ENCODE results near the gene ACOT7. TPM values are rescaled to one million over a fixed set of nuclear protein-coding genes. Genes with fewer than 3 reads are reported as not detected.

Gene ACOT7
- total and polyA plus RNA-seq, 2 donors (not counting 1 experiment from before 2014, with no cell fraction given) = 4.2 to 4.6 TPM

DNA sequence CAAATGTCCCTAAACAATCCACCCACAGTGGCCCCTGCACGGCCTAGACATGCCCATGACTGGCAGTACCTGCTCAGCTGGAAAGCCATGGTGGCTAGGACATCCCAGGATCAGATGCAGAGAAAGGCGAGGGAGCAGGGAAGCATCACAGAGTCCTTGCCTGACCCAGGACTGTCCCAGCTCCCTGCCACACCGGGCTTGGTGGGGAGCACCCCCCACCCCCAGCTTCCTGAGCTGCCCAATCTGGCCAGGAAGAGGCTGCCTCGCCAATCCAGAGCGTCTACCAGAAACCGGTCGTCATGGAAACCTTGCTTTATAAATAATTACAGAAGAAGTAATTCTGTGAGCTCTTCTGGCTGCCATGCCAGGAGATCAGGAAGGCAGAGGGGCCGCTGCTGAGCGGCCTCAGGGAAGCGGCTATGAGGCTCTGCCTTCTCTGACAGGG, 34.8 kb downstream of the ACOT7 start:
- DNase-seq (peak; percentile 47), ATAC-seq (ENCODE audit: low read depth) (peak; percentile 13)
- CTCF ChIA-PET = interaction anchor here (6.5 kb wide), 1 partner anchor 46 kb away, joined by 89 read pairs; no protein-coding TSS in a partner anchor
- Histone ChIP-seq H3K9ac (ENCODE audit: low read length) (no peak overlapping the region), H3K9me3 (ENCODE audit: control extremely low read depth in 1 of 3, control insufficient read depth in 2 of 3, insufficient read depth in 1 of 3, low read length in 2 of 3) (no peaks in the 10 kb centered on the region), H4K20me1 (ENCODE audit: control insufficient read depth, insufficient read depth, low read length, poor library complexity, severe bottlenecking) (no peaks in the 10 kb centered on the region), H3K4me1 (ENCODE audit: control insufficient read depth in 2 of 2, insufficient read depth in 2 of 2, low read length in 2 of 2) (peaks cover 21 to 30% of the 10 kb centered on the region in 2 donors), H3K36me3 (replicated peaks in 1 of 2; ENCODE audit: control extremely low read depth in 1 of 2, control insufficient read depth in 1 of 2, extremely low read depth in 1 of 2, insufficient read depth in 2 of 2, low read length in 1 of 2) (no peaks in the 10 kb centered on the region), H3K4me3 (ENCODE audit: control extremely low read depth in 1 of 5, extremely low read depth in 1 of 5, insufficient read depth in 1 of 5, low read depth in 2 of 5, low read length in 4 of 5) (no peak overlapping the region), H3K4me2 (replicated peaks; ENCODE audit: low read depth, low read length, poor library complexity, severe bottlenecking) (peak overlapping the region; percentile 67), H2AFZ (ENCODE audit: insufficient read depth, low read depth, low read length, poor library complexity, severe bottlenecking) (peak overlapping the region; percentile 68), H3K79me2 (ENCODE audit: control insufficient read depth, insufficient read depth, low read length) (no peaks in the 10 kb centered on the region), H3K27ac (ENCODE audit: low read length in 2 of 2) (peak overlapping the region; percentile 34 to 35), H3K27me3 (replicated peaks in 1 of 4; ENCODE audit: control extremely low read depth in 1 of 4, control insufficient read depth in 3 of 4, insufficient read depth in 4 of 4, low read length in 3 of 4) (no peaks in the 10 kb centered on the region)
- Mint-ChIP-seq H3K9me3 (ENCODE audit: insufficient read depth) (no peaks in the 10 kb centered on the region), H3K27ac (no peak overlapping the region), H3K4me1 (peaks cover 20% of the 10 kb centered on the region), H3K27me3 (no peaks in the 10 kb centered on the region), H3K4me3 (no peak overlapping the region)
- intact Hi-C loops (cut with micrococcal nuclease) = loop anchor here (5.0 kb wide), 1 partner anchor 34 kb away; the partner anchor contains the start of gene ACOT7
- 31% methylated on average over 7 of the region's 10 CpGs for WGBS (ENCODE audit: insufficient coverage)
- POLR2A ChIA-PET = no interaction called here
- TF ChIP-seq, protein P1, sequence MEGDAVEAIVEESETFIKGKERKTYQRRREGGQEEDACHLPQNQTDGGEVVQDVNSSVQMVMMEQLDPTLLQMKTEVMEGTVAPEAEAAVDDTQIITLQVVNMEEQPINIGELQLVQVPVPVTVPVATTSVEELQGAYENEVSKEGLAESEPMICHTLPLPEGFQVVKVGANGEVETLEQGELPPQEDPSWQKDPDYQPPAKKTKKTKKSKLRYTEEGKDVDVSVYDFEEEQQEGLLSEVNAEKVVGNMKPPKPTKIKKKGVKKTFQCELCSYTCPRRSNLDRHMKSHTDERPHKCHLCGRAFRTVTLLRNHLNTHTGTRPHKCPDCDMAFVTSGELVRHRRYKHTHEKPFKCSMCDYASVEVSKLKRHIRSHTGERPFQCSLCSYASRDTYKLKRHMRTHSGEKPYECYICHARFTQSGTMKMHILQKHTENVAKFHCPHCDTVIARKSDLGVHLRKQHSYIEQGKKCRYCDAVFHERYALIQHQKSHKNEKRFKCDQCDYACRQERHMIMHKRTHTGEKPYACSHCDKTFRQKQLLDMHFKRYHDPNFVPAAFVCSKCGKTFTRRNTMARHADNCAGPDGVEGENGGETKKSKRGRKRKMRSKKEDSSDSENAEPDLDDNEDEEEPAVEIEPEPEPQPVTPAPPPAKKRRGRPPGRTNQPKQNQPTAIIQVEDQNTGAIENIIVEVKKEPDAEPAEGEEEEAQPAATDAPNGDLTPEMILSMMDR (IDR thresholded peaks at IDR 0.05) = no peak

DNA sequence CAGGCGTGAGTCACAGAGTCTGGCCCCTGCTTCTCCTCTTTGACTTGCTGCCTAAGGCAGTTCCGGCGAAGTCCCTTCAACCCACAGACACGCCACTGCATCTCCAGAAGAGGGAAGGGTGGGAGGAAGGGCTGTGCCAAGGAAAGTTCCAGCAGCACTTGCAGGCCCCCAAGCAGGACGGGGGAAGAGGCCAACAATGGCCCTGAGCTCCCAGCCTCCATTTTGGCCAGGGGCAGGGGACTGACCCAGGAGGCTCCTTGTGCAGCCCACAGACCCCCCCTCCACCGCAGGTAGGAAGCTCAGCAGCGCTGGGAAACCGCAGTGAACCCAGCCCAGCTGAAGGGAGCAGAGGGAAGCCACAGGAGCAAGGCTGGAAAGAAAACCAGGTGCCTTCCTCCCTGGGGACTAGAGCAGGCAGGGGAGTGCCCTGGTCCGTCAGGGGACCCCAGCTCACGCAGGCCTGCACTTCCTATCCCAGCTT, 35.4 kb downstream of the ACOT7 start:
- ATAC-seq (ENCODE audit: low read depth) (no peak), DNase-seq (no peak)
- no peak for TF ChIP-seq EZH2 (IDR thresholded peaks at IDR 0.05; ENCODE audit: borderline replicate concordance, insufficient read depth, low read depth, low read length, poor library complexity, severe bottlenecking)
- TF ChIP-seq, protein P1 (IDR thresholded peaks at IDR 0.05) = no peak
- Histone ChIP-seq H3K27ac (ENCODE audit: low read length in 2 of 2) (no peak overlapping the region), H3K9ac (ENCODE audit: low read length) (no peak overlapping the region), H3K4me3 (ENCODE audit: control extremely low read depth in 1 of 5, extremely low read depth in 1 of 5, insufficient read depth in 1 of 5, low read depth in 2 of 5, low read length in 4 of 5) (no peak overlapping the region), H3K36me3 (replicated peaks in 1 of 2; ENCODE audit: control extremely low read depth in 1 of 2, control insufficient read depth in 1 of 2, extremely low read depth in 1 of 2, insufficient read depth in 2 of 2, low read length in 1 of 2) (no peaks in the 10 kb centered on the region), H3K4me1 (ENCODE audit: control insufficient read depth in 2 of 2, insufficient read depth in 2 of 2, low read length in 2 of 2) (peaks cover 21 to 27% of the 10 kb centered on the region in 2 donors), H3K27me3 (replicated peaks in 1 of 4; ENCODE audit: control extremely low read depth in 1 of 4, control insufficient read depth in 3 of 4, insufficient read depth in 4 of 4, low read length in 3 of 4) (no peaks in the 10 kb centered on the region), H3K79me2 (ENCODE audit: control insufficient read depth, insufficient read depth, low read length) (no peaks in the 10 kb centered on the region), H2AFZ (ENCODE audit: insufficient read depth, low read depth, low read length, poor library complexity, severe bottlenecking) (peak overlapping the region; percentile 68), H4K20me1 (ENCODE audit: control insufficient read depth, insufficient read depth, low read length, poor library complexity, severe bottlenecking) (no peaks in the 10 kb centered on the region), H3K4me2 (replicated peaks; ENCODE audit: low read depth, low read length, poor library complexity, severe bottlenecking) (no peak overlapping the region), H3K9me3 (ENCODE audit: control extremely low read depth in 1 of 3, control insufficient read depth in 2 of 3, insufficient read depth in 1 of 3, low read length in 2 of 3) (no peaks in the 10 kb centered on the region)
- Mint-ChIP-seq H3K27ac (no peak overlapping the region), H3K9me3 (ENCODE audit: insufficient read depth) (no peaks in the 10 kb centered on the region), H3K4me3 (no peak overlapping the region), H3K4me1 (peaks cover 20% of the 10 kb centered on the region), H3K27me3 (no peaks in the 10 kb centered on the region)
- ChIA-PET CTCF (interaction anchor here (6.5 kb wide), 1 partner anchor 46 kb away, joined by 89 read pairs; no protein-coding TSS in a partner anchor), POLR2A (no interaction called here)
- intact Hi-C loops (cut with micrococcal nuclease) = loop anchor here (5.0 kb wide), 1 partner anchor 34 kb away; the partner anchor contains the start of gene ACOT7
- WGBS (ENCODE audit: insufficient coverage) = 42% methylated on average over 8 of the region's 10 CpGs
